Right lobe of liver (tissue), 4 donors: ENCODE data around the gene AGPS.

Source experiments
- CTCF ChIP-seq, 4 donors: fragments of 200-600 bp in 3 of 4; fragments of 450-650 bp in 1 of 4; IDR thresholded peaks; one replicate each; pipeline versions ENCODE4 v1.5.1 to v1.8.0; 2016 to 2022; ENCODE audit warnings: antibody characterized with exemption in 4 of 4, mild to moderate bottlenecking in 2 of 4
- POLR2A ChIP-seq: fragments of 450-650 bp; IDR thresholded peaks from one replicate; pipeline ENCODE4 v1.6.1; 2017; ENCODE audit warnings: antibody characterized with exemption, mild to moderate bottlenecking
- donor health status: DM: no; HTN: no; CAD: no.
- donor health status: DM: no; HTN: no; CAD: no.
- donor health status: DM: no; HTN: yes; CAD: no.

- no peak for TF ChIP-seq CTCF (IDR thresholded peaks at IDR 0.05)
- TF ChIP-seq POLR2A: no peak
Measured at GRCh38 chr2:177579486-177580036, 187.0 kb downstream of the AGPS start.
